Smooth muscle cell of the brain vasculature (primary cell): ENCODE results near the gene DYSF.

Experiments
- DNase-seq: peaks from one replicate; pipeline ENCODE4 v3.0.0-alpha.2; 2012; ENCODE audit warnings: low read depth, low spot score

Gene DYSF

DNA sequence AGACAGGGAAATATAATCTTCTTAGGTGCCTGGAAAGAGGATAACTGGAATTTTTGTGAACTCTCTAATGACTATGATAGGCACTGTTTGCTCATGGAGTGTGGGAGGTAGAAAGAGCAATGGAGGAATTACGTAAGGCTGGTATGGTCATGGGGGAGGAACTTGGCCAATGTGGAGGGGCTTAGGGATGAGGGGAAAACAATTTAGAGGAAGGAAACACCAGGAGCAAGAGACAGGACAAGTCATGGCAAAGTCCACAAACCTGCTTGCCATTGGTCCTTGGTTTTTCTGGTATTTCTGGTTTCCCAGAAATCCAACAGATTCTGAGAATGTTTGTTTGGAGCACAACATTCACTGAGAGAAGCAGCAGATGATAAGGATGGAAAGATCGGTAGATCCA, 274.2 kb downstream of the DYSF start:
- no peak for DNase-seq

- no peak for DNase-seq
These were observed 274.7 kb downstream of the DYSF start for GRCh38 chr2:71728036-71728435.

GRCh38 chr2:71730785-71731383, 277.5 kb downstream of the DYSF start:
- DNase-seq = no peak

GRCh38 chr2:71734620-71735019, 281.3 kb downstream of the DYSF start:
- no peak for DNase-seq

DNA sequence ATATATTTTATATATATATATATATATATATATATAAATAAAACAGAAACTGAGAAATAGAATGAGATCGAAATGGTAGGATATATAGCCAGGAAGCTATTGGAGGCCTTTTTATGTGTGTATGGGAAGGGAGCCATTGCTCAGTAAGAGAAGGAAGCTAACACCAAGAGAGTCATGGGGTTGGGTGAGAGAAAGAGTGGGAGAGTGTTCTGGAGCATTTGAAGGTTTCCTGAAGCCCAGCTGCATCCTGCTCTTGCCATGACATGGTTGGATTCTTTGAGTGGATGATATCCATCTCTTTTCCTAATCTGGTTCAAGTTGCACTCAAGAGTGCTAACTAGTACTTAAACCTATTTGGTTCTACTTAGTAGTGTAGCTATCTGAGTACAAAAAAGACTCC, 282.3 kb downstream of the DYSF start:
- no peak for DNase-seq
